ENCODE results near the gene MRGPRD. TPM values are rescaled to one million over a fixed set of nuclear protein-coding genes. Genes with fewer than 3 reads are reported as not detected.
"Not testable (repeated sequence)": the region's sequence is repeated elsewhere in the genome, so short reads cannot be mapped to it uniquely, and the experiment has no call there.

The MRGPRD gene
- polyA plus RNA-seq, 1 donor, result not detected

DNA sequence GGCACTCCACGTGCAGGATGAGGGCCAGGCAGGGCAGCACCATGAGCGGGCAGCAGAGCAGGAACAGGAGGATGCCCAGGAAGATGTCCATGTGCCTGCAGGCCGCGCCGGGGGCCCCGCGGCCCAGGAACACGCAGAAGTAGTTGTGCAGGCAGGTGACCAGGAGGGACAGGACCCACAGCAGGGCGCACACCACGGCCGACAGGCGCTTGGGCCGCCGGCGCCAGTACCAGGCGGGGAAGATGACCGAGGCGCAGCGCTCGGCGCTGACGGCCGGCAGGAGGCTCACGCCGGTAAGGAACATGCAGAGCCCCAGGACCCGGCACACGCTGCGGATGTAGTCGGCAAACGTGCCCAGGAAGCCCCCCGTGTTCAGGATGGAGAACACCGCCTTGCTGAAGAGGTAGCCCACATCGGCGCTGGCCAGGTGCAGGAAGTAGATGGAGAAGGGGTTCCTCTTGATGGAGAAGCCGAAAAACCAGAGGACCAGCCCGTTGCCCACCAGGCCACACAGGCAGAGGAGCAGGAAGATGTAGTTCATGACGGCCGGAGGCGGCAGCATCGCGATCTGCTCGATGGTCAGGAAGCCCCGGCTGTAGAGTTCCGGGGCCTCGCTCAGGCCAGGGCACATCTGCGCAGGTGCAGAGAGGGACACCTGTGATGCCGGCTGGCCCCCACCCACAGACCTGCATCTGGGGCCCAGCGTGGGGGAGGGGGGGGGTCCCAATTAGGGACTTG, 25.0 kb upstream of the MRGPRD start:
- DNase-seq, result no peak

GRCh38 chr11:69005183-69005630, 24.4 kb upstream of the MRGPRD start:
- no peak for DNase-seq

DNA sequence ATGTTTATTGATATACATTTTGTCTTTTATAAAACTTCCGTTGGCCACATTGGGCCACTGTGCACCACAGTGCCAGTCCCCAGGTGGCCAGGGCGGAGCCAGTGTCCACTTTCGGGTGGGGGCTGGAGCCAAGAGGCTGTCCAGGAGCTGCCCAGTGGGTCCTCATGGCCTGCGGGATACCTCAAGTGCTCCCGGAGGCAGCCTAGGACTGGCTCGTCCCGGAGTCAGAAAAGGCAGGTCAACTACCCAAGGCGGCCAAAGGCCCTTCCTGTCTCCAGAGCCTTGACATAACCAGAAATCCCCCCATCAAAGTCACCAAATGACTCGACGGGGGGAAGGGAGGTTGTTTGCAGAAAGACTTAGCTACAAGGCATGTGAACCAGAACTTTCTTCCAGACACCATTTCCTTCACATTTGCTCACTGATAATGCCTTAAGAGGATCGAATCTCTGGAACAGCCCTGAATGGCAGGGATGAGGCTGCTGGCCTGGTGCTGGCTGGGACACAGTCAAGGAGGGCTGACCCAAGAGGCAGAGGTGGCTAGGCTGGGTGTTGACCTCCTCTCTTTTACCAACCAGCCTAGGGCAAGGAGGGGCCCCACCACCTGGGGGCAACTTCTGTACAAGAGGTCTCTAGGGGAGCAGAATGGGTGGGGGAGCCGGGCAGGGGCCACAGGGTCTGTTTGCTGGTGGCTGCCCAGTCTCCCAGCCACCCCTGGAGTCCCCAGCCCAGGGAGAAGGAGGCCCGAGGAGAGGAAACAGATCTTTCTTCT, 23.8 kb upstream of the MRGPRD start:
- no peak for DNase-seq

DNA sequence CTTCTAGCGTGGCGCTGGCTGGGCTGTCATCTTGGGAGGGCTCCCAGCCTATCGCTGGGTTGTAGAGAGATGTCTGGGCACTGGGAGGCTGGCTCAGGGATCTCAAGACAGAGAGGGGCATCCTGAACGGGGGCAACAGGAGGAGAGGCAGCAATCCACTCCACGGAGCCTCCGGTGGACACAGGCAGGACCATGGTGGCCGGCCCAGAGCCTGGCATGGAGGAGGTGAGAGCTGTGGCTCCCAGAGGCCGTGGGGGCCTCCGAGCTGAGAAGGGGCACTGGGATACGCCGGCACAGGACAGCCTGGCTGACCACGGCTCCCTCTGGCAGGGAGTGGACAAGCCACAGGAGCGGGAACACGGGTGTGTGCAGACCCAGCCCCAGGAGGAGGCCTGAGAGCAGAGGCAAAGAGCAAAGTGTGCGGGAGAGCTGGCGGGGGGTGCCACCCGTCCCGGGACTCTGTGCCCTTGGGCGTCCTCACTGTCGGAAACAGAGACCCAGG, 23.1 kb upstream of the MRGPRD start:
- DNase-seq, result no peak

DNA sequence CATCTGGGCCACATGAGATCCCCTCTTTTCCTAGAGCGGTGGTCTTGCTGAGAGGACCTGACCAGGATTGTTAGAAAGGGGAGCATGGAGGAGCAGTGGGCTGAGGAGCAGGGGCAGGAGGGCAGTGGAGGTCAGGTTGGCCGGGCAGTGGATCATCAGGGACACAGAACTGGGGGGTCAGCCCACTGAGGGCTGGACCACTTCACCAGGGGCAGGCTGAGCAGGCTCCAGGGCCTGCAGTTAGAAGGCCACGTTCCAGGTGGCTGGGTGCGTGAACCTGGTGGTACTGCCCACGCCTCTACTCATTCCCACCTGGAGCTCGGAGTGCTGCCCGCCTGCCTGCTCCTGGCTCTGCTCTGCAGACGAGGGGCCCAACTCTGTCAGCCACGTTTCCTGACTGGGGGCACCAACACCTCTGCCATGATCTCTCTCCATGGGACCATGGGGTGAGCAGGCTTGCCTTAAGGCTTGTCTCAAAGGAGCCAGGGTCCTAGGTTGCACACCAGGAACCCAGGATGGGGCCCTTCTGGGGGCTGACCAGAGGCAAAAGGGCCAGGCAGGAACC, 22.6 kb upstream of the MRGPRD start:
- DNase-seq, result no peak

DNA sequence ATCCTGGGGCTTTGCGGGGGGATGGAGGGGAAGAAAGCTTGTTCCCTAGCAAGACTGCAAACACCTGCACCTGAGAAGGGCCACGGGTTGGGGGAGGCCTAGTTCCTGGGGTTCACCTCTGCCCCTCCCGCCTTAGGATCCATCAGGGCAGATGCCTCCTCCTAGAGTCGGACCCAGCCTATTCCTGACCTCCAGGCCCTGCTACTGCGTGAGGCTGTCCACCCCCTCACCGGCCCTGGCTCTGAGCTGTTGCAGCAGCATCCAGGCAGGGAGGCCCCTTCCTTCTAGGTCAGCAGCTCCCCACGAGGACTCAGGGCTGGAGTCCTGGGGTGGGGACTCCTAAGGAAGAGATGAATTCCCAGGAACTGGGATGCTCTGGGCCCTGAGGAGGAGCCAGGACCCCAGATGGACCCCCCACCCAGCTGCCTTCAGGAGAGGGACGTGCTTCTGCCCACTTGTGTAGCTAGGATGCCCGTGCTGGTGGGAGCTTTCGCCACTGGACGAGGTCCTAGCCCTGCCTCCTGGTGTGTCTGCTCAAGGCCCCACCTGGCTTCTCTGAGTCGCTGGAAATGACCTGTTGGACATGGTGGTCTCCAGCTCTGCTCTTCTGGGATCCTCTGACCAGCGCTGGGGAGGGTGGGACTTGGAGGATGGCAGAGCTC, 21.9 kb upstream of the MRGPRD start:
- DNase-seq, result no peak

- no peak for DNase-seq
Observed at GRCh38 chr11:69002110-69002569, 21.4 kb upstream of the MRGPRD start.

DNA sequence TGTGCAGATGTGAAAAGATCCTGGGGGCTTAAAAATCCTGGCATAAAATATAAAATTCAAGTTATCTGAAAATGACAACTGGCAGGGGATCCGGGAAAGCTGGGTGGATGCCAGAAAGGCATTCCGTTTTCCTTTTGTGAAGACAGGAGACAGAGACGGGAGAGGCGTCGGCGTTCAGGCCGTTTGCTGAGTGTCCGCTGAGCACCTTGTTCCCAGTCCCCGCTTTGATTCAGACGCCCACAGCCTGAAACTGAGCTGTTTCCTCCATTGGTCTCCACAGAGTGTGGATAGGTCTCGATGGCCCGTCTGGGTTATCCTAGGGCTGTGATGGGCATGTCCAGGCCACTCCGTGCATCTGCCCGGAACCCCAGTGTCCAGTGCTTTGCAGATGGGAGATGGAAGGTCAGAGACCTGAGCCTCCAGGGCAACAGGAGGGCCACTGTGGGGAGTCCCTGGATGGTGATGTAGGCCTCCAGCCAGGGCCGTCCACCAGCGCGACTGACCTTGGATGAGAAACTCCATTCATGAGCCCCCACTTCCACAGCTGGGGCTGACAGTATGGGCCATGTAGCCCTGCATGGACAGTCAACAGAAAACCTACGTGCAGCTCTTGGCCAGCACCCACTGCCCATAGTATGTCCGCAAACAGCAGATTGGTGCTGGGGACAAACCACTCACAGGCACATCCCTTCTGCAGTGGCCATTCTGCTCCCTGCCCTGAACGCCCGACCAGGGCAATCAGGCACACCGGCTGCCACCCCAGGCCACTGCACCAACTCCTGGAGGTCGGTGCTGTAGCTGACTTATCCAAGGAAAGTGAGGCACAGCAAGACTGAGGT, 20.7 kb upstream of the MRGPRD start:
- DNase-seq, result no peak

GRCh38 chr11:69000831-69001242, 20.1 kb upstream of the MRGPRD start:
- DNase-seq, result no peak

DNA sequence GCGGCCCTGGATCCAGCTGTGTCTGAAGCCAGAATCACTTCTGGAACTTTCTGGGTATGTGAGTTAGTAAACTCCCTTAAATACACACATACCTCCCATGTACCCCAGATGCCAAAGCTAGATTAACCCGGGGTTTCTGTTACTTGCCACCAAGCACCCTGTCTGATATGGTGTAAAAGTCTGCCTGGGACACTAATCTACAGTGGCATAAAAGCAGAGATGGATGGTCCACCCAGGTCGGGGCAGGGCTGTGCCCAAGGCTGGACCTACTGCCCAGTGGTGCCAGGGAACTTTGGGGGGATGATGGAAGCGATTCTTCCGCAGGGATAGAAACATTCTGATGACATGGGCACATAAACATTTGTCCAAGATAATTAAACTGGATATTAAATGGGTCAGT, 19.6 kb upstream of the MRGPRD start:
- no peak for DNase-seq

DNA sequence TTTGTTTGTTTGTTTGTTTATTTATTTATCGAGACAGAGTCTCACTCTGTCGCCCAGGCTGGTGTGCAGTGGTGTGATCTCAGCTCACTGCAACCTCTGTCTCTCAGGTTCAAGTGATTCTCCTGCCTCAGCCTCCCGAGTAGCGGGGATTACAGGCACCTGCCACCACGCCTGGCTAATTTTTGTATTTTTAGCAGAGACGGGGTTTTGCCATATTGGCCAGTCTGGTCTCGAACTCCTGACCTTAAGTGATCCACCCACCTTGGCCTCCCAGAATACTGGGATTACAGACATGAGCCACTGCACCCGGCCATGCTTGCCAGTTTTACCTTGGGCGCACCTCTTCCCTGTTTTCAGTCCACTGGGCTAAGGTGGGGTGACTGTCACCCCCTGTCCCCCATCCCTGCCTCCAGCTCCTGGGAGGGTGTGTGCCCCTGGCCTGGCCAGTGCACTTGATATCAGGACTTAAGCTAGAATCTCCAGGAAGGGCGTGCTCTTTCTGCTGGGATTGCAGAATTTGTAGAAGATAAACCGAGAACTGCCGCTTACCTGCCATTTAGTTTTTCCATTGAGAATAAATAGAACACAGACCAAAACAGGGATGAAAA, 19.1 kb upstream of the MRGPRD start:
- DNase-seq, result not testable (repeated sequence)

DNA sequence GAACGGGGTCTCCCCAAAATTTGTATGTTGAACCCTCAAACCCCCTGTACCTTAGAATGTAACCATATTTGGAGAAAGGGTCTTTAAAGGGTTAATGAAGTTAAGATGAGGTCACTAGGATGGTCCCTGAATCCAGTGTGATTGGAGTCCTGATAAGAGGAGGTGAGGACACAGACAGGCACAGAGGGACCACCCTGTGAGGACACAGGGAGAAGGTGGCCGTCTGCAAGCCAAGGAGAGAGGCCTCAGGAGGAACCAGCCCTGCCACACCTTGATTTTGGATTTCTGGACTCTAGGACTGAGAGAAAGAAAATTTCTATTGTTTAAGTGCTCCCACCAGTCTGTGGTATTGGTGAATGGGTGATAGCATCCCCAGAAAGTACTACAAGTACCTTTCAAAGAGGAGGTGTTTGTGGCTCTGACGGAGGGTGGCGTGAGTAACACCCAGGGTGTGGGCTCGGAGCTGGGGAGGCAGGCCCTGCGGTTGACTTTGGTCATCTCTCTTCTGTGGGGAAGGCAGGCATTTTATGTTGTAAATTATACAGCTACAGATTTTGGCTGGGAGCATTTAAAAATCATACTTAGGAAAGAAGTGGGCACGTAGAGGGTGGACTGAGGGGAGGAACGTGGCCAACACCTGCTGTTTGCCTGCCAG, 18.4 kb upstream of the MRGPRD start:
- no peak for DNase-seq

DNA sequence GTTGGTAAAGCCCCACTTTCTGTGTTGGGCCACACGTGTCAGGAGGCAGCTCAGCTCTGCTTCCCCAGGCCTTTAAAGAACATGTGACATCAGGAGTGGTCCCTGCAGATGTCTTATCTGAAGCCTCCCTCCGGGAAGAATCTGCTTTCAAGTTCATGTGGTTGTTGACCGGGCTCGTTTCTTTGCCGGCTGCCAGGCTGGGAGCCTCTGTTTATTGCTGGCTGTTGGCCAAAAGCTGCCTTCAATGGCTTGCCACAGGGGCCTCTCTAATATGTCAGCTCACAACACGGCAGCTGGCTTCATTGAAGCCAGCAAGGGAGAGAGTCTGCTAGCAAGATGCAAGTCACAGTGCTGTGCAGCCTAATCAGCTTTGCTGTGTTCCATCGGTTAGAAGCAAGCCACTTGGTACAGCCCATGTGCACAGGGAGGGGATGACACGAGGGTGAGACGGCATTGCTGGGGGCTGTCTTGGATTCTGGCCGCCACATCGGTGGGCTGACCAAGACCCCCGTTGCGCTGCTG, 17.7 kb upstream of the MRGPRD start:
- no peak for DNase-seq

GRCh38 chr11:68997995-68998348, 17.2 kb upstream of the MRGPRD start:
- no peak for DNase-seq

DNA sequence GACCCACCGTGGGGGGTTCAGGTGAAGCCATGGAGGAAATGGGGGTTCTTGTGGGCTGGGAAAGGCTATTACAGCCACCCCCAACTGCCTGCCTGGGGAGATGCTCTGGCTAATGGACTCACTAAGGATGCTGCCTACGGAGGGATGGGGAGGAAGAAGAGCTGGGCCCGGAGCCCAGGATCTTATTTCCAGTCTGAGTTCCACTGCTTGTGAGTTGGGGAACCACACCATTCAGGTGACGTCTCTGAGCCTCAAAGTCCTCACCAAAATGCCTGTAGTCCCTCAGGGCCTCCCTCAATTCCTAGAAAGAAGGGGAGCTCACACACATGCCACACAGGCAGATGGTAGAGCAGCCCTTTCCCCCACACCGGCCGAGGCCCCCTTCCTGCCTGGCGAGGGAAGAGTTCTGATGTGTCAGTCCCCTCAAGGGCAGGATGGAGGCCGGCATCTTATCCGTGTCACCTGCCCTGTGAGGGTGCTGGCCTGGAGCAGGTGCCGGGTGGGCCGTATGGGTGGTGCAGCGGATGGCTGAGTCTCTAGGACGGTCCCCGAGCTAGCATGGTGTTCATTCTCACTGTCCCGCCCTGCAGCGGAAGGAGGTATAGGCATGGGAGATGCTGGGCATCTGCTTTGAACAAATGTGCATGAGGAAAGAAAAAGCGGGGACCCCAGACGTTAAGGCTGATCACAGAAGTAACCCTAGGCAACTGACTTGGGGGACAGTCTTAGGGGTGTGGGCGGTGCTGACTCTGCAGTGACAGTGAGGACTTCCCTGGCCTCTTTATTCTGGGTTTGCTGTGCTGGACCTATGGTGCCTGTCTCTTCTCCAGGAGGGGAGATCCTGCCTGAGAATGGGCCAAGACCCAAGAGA, 16.6 kb upstream of the MRGPRD start:
- DNase-seq, result no peak

DNA sequence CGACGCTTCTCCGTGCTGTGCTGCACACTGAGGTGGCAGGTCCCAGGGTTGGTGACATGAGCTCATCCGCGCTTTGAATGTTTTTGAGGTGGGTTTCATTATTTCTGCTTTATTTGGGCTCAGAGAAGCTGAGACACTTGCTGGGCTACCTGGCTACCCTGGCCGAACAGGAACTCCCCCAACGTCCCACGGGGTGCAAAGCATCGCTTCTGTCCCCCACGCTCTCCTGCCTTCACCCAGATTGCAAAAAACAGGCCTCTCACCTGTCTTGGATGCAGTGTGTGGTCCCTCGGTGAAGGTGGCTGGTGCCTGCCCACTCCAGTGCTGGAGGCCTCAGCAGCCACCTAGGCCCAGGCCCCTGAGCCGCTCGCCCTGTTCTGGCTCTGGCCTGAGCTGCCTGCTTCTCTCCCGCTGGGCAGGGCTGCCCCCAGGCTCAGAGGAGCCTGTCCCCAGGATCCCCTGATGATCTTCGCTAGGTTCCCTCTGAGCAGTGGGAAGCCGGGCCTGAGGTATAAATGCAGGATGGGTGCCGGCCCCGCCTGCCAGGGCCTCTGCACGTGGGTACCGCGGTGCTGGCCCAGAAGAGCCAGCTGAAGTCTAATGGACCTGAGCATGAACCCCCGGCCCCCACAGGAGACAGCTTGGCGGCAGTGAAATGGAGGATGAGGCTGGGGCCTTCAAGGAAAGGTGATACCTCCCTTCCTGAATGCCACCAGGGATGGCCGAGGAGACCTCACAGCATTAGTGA, 15.8 kb upstream of the MRGPRD start:
- no peak for DNase-seq

- DNase-seq, result no peak
Observed at GRCh38 chr11:68994894-68995285, 14.1 kb upstream of the MRGPRD start.

GRCh38 chr11:68994161-68994893, 13.5 kb upstream of the MRGPRD start:
- DNase-seq, result no peak

Measured in left kidney (tissue), 2 donors.